ENCODE measurements around the gene BEST1. TPM values are rescaled to one million over a fixed set of nuclear protein-coding genes. Genes with fewer than 3 reads are reported as not detected.

BEST1 gene
- total and polyA plus RNA-seq, 2 of the 13 experiments (the other 11 are each of a cell fraction or from before 2014, with no cell fraction given), result 0.09 to 0.65 TPM

DNA sequence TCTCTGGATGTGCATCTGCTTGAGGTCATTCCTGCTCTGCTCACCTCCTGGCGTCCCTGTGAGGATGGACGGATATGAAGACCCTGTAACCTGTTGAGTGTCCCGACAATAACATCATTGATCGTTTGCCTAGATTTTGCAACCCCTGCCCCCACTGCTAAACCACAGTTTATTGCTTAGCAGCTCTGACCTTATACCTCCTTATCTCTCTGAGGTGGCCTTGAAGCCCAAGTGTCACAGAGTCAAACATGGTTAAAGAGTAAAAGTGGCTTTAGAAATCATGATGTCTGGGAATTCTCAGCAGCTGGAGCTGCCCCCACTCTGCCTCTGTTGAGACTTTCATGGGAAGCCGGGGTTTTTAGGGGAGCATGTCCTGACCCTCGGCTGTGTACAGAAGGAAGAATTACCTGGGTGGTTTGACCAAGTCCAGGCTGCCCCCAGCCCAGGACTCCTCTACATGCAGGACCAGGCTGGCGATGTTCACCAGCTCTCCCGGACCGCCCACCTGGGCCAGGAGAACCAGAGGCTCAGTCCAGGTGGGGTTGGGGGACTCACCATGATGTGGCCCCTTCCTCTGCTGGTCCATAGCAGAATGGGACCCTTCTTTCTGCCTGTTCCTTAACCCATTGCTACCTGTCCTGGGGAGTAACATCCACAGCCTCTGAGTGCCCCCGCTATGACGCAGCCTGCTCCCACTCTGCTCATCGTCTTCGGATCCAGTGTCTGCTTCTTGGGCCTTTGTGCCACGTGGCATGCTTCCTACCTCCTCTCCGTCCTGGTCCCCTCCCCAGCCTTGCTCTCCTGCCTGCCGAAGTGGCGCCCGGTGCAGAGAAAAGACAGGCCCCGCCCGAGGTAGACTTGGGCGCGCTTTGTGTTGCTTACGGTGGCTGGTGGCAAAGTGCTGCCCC, 50.6 kb downstream of the BEST1 start (continued):
- TF ChIP-seq MBNL3 (CRISPR knock-in tag; conservative IDR thresholded peaks at IDR 0.05) (no peak), ZNF724P (CRISPR knock-in tag; IDR thresholded peaks at IDR 0.05; ENCODE audit: borderline replicate concordance) (no peak), CEBPB (IDR thresholded peaks at IDR 0.05; ENCODE audit: borderline replicate concordance, low read depth, low read length) (no peak; the same call in 1 of the 2 replicates), NFIC (IDR thresholded peaks at IDR 0.05; ENCODE audit: low read length) (0 out of 2 replicates have a peak, but pooled peaks have one; percentile 52), ZKSCAN5 (CRISPR knock-in tag; IDR thresholded peaks at IDR 0.05) (0 out of 2 replicates have a peak, but pooled peaks have one; percentile 42), NFRKB (IDR thresholded peaks at IDR 0.05) (no peak), ATF7-NPFF (CRISPR knock-in tag; IDR thresholded peaks at IDR 0.05; ENCODE audit: low read depth) (no peak), YEATS4 (CRISPR knock-in tag; IDR thresholded peaks at IDR 0.05; ENCODE audit: borderline replicate concordance) (peak; percentile 33; the same call in 1 of the 2 replicates), ZNF230 (CRISPR knock-in tag; IDR thresholded peaks at IDR 0.05) (no peak)
- TF ChIP-seq, protein P1, sequence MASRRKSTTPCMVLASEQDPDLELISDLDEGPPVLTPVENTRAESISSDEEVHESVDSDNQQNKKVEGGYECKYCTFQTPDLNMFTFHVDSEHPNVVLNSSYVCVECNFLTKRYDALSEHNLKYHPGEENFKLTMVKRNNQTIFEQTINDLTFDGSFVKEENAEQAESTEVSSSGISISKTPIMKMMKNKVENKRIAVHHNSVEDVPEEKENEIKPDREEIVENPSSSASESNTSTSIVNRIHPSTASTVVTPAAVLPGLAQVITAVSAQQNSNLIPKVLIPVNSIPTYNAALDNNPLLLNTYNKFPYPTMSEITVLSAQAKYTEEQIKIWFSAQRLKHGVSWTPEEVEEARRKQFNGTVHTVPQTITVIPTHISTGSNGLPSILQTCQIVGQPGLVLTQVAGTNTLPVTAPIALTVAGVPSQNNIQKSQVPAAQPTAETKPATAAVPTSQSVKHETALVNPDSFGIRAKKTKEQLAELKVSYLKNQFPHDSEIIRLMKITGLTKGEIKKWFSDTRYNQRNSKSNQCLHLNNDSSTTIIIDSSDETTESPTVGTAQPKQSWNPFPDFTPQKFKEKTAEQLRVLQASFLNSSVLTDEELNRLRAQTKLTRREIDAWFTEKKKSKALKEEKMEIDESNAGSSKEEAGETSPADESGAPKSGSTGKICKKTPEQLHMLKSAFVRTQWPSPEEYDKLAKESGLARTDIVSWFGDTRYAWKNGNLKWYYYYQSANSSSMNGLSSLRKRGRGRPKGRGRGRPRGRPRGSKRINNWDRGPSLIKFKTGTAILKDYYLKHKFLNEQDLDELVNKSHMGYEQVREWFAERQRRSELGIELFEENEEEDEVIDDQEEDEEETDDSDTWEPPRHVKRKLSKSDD (CRISPR knock-in tag; IDR thresholded peaks at IDR 0.05; ENCODE audit: low read depth), result 0 out of 2 replicates have a peak, but pooled peaks have one; percentile 58
- TF ChIP-seq, protein P2, sequence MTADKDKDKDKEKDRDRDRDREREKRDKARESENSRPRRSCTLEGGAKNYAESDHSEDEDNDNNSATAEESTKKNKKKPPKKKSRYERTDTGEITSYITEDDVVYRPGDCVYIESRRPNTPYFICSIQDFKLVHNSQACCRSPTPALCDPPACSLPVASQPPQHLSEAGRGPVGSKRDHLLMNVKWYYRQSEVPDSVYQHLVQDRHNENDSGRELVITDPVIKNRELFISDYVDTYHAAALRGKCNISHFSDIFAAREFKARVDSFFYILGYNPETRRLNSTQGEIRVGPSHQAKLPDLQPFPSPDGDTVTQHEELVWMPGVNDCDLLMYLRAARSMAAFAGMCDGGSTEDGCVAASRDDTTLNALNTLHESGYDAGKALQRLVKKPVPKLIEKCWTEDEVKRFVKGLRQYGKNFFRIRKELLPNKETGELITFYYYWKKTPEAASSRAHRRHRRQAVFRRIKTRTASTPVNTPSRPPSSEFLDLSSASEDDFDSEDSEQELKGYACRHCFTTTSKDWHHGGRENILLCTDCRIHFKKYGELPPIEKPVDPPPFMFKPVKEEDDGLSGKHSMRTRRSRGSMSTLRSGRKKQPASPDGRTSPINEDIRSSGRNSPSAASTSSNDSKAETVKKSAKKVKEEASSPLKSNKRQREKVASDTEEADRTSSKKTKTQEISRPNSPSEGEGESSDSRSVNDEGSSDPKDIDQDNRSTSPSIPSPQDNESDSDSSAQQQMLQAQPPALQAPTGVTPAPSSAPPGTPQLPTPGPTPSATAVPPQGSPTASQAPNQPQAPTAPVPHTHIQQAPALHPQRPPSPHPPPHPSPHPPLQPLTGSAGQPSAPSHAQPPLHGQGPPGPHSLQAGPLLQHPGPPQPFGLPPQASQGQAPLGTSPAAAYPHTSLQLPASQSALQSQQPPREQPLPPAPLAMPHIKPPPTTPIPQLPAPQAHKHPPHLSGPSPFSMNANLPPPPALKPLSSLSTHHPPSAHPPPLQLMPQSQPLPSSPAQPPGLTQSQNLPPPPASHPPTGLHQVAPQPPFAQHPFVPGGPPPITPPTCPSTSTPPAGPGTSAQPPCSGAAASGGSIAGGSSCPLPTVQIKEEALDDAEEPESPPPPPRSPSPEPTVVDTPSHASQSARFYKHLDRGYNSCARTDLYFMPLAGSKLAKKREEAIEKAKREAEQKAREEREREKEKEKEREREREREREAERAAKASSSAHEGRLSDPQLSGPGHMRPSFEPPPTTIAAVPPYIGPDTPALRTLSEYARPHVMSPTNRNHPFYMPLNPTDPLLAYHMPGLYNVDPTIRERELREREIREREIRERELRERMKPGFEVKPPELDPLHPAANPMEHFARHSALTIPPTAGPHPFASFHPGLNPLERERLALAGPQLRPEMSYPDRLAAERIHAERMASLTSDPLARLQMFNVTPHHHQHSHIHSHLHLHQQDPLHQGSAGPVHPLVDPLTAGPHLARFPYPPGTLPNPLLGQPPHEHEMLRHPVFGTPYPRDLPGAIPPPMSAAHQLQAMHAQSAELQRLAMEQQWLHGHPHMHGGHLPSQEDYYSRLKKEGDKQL (CRISPR knock-in tag; IDR thresholded peaks at IDR 0.05; ENCODE audit: low read depth), result 0 out of 2 replicates have a peak, but pooled peaks have one; percentile 27
- TF ChIP-seq, protein P3, sequence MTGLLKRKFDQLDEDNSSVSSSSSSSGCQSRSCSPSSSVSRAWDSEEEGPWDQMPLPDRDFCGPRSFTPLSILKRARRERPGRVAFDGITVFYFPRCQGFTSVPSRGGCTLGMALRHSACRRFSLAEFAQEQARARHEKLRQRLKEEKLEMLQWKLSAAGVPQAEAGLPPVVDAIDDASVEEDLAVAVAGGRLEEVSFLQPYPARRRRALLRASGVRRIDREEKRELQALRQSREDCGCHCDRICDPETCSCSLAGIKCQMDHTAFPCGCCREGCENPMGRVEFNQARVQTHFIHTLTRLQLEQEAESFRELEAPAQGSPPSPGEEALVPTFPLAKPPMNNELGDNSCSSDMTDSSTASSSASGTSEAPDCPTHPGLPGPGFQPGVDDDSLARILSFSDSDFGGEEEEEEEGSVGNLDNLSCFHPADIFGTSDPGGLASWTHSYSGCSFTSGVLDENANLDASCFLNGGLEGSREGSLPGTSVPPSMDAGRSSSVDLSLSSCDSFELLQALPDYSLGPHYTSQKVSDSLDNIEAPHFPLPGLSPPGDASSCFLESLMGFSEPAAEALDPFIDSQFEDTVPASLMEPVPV (CRISPR knock-in tag; IDR thresholded peaks at IDR 0.05), result no peak
- TF ChIP-seq, protein P4, sequence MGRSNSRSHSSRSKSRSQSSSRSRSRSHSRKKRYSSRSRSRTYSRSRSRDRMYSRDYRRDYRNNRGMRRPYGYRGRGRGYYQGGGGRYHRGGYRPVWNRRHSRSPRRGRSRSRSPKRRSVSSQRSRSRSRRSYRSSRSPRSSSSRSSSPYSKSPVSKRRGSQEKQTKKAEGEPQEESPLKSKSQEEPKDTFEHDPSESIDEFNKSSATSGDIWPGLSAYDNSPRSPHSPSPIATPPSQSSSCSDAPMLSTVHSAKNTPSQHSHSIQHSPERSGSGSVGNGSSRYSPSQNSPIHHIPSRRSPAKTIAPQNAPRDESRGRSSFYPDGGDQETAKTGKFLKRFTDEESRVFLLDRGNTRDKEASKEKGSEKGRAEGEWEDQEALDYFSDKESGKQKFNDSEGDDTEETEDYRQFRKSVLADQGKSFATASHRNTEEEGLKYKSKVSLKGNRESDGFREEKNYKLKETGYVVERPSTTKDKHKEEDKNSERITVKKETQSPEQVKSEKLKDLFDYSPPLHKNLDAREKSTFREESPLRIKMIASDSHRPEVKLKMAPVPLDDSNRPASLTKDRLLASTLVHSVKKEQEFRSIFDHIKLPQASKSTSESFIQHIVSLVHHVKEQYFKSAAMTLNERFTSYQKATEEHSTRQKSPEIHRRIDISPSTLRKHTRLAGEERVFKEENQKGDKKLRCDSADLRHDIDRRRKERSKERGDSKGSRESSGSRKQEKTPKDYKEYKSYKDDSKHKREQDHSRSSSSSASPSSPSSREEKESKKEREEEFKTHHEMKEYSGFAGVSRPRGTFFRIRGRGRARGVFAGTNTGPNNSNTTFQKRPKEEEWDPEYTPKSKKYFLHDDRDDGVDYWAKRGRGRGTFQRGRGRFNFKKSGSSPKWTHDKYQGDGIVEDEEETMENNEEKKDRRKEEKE (IDR thresholded peaks at IDR 0.05), result no peak
- TF ChIP-seq, protein P5, sequence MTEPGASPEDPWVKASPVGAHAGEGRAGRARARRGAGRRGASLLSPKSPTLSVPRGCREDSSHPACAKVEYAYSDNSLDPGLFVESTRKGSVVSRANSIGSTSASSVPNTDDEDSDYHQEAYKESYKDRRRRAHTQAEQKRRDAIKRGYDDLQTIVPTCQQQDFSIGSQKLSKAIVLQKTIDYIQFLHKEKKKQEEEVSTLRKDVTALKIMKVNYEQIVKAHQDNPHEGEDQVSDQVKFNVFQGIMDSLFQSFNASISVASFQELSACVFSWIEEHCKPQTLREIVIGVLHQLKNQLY (CRISPR knock-in tag; IDR thresholded peaks at IDR 0.05), result no peak
